Left lung (tissue), 10 donors: ENCODE data around the gene UQCR10. TPM values are rescaled to one million over a fixed set of nuclear protein-coding genes. Genes with fewer than 3 reads are reported as not detected.

ENCODE experiments used
- ATAC-seq: fragments of 200-7000 bp; cut with Tn5 transposase; one replicate; pipeline ENCODE4 v1.9.1; 2020; ENCODE audit warnings: moderate library complexity
- DNase-seq, 4 donors: peaks; one replicate each; pipeline ENCODE4 v3.0.0-alpha.2; 2013 to 2020
- H3K27ac ChIP-seq, 2 donors: fragments of 200-600 bp; sonication (generic) in 1 of 2; one replicate each; pipeline versions ENCODE4 v1.5.0 to v1.8.0; 2020 to 2021
- H3K27me3 ChIP-seq, 2 donors: fragments of 200-600 bp; sonication (generic) in 1 of 2; one replicate each; pipeline versions ENCODE4 v1.5.0 to v1.8.0; 2020 to 2021
- H3K36me3 ChIP-seq, 2 donors: fragments of 200-600 bp; sonication (generic) in 1 of 2; one replicate each; pipeline versions ENCODE4 v1.5.0 to v1.8.0; 2020 to 2021
- H3K4me1 ChIP-seq, 2 donors: fragments of 200-600 bp; one replicate each; pipeline ENCODE4 v1.8.0; 2021
- H3K4me3 ChIP-seq, 2 donors: fragments of 200-600 bp; sonication (generic) in 1 of 2; one replicate each; pipeline versions ENCODE4 v1.5.0 to v1.8.0; 2020 to 2021; ENCODE audit warnings: mild to moderate bottlenecking in 1 of 2
- H3K9me3 ChIP-seq, 2 donors: fragments of 200-600 bp; sonication (generic) in 1 of 2; one replicate each; pipeline versions ENCODE4 v1.5.0 to v1.8.0; 2020 to 2021
- CTCF ChIP-seq, 2 donors: fragments of 200-600 bp; sonication (generic) in 1 of 2; IDR thresholded peaks; one replicate each; pipeline versions ENCODE4 v1.5.0 to v1.8.0; 2021; ENCODE audit warnings: antibody characterized with exemption in 2 of 2
- intact Hi-C, 2 donors: fragments of 100-400 bp; cut with DNase I; formaldehyde crosslinking; loops; one replicate each; pipeline versions ENCODE4 v1.11.2 to v1.14.2; 2022
- polyA plus RNA-seq, 6 donors: library from polyadenylated mRNA; unstranded; fragments of 120-200 nt; gene quantifications; one replicate each; pipeline ENCODE4 v1.2.1, GENCODE V29; 2013; ENCODE audit not compliant: insufficient read length in 6 of 6
- total RNA-seq, 2 donors: library from RNA; stranded (reverse); fragmentation: NEBNext Ultra II Directional; extraction: Animal tissue kit (Norgen Biotek cat#: 25700); gene quantifications; one replicate each; pipeline ENCODE4 v1.2.1, GENCODE V29; 2021
- donor health status: DM: no; HTN: yes; CAD: no.
- donor health status: DM: no; HTN: no; CAD: no.

The UQCR10 gene
- total and polyA plus RNA-seq, 8 donors, result 77.4 to 154 (median 116) TPM

- H3K4me3 ChIP-seq, result no peak within 1 kb of the TSS
- no peaks in the 10 kb centered on the region for H3K9me3 ChIP-seq
- H3K27me3 ChIP-seq, result peaks cover 29 to 89% of the 10 kb centered on the region in 2 donors
- DNase-seq (no peak), ATAC-seq (no peak)
- intact Hi-C loops, result no loop called here
- peaks cover 0 to 9% of the 10 kb centered on the region in 2 donors for H3K4me1 ChIP-seq
- TF ChIP-seq CTCF (IDR thresholded peaks at IDR 0.05), result no peak
- no peaks in the 10 kb centered on the region for H3K36me3 ChIP-seq
- H3K27ac ChIP-seq, result no peak within 1 kb of the TSS
Observed at GRCh38 chr22:29719899-29720645, 47.1 kb upstream of the UQCR10 start, which contains the start of gene CABP7. Gene CABP7 (plus strand): TSS chr22:29720003. CDS start chr22:29720425, 422 bp downstream.

DNA sequence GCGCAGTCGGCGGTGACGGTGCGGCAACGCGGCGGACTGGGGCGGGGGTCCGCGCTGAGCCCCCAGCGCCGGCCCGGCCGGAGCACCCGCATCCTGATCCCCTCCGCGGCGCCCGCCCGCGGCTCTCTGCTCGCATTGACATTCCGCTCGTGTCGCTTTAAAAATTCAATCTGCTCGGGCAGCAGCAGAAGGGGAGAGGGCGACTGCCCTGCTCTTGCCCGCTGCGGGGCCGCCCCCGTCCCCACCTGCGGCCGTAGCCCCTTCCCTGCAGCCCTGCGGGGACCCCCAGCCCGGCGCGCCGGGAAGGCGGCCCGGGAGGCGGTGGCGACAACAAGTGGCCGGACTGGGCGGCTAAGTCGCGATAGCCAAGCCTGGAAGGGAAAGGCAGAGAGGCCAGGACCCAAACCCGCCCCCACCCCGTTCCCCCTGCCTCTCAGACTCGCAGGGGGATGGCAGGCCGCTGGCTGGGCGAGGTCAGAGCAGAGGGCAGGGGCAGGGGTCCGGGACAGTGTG is 46.3 kb upstream of the UQCR10 start:
- no peak for TF ChIP-seq CTCF (IDR thresholded peaks at IDR 0.05)
- Histone ChIP-seq H3K4me1 (peaks cover 0 to 9% of the 10 kb centered on the region in 2 donors), H3K9me3 (no peaks in the 10 kb centered on the region), H3K27me3 (peaks cover 29 to 82% of the 10 kb centered on the region in 2 donors), H3K27ac (no peak overlapping the region), H3K4me3 (no peak overlapping the region), H3K36me3 (no peaks in the 10 kb centered on the region)
- no peak for DNase-seq
- intact Hi-C loops, result no loop called here
- no peak for ATAC-seq

DNA sequence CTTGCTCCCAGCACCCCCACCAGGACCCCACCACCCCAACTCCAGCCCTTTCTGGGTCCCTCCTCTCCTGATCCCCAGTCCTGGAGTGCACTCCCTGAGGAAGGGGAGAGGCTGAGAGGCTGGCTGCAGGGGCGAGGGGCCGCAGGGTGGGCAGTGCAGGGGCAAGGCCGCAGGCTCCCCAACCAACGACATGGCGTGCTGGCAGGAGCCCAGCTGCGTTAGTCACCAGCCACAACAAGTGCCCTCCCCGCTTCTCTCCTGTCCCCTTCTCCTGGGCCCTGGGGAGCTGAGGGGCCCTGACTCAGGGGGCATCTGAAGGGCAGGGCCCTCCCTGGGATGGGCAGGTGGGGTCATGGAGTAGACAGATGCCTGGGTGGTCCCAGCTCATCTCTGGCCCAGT is 45.0 kb upstream of the UQCR10 start:
- peaks cover 0 to 9% of the 10 kb centered on the region in 2 donors for H3K4me1 ChIP-seq
- H3K27me3 ChIP-seq, result peaks cover 29 to 82% of the 10 kb centered on the region in 2 donors
- H3K36me3 ChIP-seq, result no peaks in the 10 kb centered on the region
- intact Hi-C loops, result no loop called here
- no peak overlapping the region for H3K4me3 ChIP-seq
- H3K27ac ChIP-seq, result no peak overlapping the region
- DNase-seq (no peak), ATAC-seq (no peak)
- TF ChIP-seq CTCF (IDR thresholded peaks at IDR 0.05), result no peak
- no peaks in the 10 kb centered on the region for H3K9me3 ChIP-seq

- ATAC-seq, result no peak
- peaks cover 29 to 79% of the 10 kb centered on the region in 2 donors for H3K27me3 ChIP-seq
Observed at GRCh38 chr22:29722587-29722986, 44.6 kb upstream of the UQCR10 start.

More at GRCh38 chr22:29722587-29722986, 44.6 kb upstream of the UQCR10 start:
- no peaks in the 10 kb centered on the region for H3K36me3 ChIP-seq
- no peak for DNase-seq
- no peak overlapping the region for H3K27ac ChIP-seq
- no peak overlapping the region for H3K4me3 ChIP-seq
- intact Hi-C loops, result no loop called here
- TF ChIP-seq CTCF (IDR thresholded peaks at IDR 0.05), result no peak
- peaks cover 0 to 9% of the 10 kb centered on the region in 2 donors for H3K4me1 ChIP-seq
- H3K9me3 ChIP-seq, result no peaks in the 10 kb centered on the region
